Measurements from ENCODE around the gene HCN1. TPM values are rescaled to one million over a fixed set of nuclear protein-coding genes. Genes with fewer than 3 reads are reported as not detected.

The HCN1 gene
- total RNA-seq, 2 donors from 2014 or later: 4.4 to 5.5 TPM

DNA sequence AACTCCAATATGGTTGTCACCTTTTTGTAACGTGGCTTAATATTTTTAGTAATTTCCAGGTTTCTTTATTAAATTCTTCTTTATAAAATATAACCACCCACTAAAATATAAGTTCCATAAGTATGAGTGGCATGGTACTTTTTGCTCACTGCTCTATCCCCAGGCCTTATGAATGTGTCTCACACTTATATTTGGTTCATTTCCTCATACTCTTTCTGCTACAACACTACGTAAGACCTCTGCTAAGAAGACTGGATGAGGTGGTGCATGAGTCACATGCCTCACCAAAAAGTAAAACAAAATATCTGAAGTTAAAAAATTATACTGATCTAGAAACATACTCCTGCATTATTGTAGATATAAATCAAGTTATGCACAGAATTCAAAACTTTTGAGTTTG lies 400.9 kb downstream of the HCN1 start:
- H3K36me3 ChIP-seq: no peaks in the 10 kb centered on the region
- TF ChIP-seq, protein P1, sequence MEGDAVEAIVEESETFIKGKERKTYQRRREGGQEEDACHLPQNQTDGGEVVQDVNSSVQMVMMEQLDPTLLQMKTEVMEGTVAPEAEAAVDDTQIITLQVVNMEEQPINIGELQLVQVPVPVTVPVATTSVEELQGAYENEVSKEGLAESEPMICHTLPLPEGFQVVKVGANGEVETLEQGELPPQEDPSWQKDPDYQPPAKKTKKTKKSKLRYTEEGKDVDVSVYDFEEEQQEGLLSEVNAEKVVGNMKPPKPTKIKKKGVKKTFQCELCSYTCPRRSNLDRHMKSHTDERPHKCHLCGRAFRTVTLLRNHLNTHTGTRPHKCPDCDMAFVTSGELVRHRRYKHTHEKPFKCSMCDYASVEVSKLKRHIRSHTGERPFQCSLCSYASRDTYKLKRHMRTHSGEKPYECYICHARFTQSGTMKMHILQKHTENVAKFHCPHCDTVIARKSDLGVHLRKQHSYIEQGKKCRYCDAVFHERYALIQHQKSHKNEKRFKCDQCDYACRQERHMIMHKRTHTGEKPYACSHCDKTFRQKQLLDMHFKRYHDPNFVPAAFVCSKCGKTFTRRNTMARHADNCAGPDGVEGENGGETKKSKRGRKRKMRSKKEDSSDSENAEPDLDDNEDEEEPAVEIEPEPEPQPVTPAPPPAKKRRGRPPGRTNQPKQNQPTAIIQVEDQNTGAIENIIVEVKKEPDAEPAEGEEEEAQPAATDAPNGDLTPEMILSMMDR (IDR thresholded peaks at IDR 0.05): no peak
- peaks cover 0 to 3% of the 10 kb centered on the region in 2 donors for H3K9me3 ChIP-seq
- no peak overlapping the region for H3K4me3 ChIP-seq
- H3K4me1 ChIP-seq: no peaks in the 10 kb centered on the region
- no peaks in the 10 kb centered on the region for H3K27me3 ChIP-seq
- no peak overlapping the region for H3K27ac ChIP-seq
- no peak for DNase-seq (ENCODE audit: low spot score)

DNA sequence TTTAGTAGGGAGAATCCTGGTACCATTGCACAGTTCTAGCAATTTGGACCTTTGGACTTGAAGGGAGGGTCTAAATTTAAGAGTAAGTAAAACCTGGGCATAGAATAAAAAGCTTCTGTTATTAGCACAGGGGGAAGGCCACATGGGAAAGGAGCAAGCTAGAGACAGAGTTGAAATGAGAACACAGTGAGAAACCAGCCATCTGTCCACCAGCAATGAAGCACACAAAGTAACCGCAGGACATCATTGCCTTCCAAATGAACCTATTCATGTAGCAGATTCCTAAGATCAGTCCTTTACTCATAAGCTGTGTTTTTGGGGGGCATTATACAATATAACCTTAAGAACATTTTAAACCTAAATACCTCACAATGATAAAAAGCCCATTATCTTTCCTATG lies 407.4 kb downstream of the HCN1 start:
- Histone ChIP-seq H3K4me3 (no peak overlapping the region), H3K27me3 (no peaks in the 10 kb centered on the region), H3K36me3 (no peaks in the 10 kb centered on the region), H3K27ac (no peak overlapping the region), H3K9me3 (no peaks in the 10 kb centered on the region), H3K4me1 (no peaks in the 10 kb centered on the region)
- no peak for DNase-seq (ENCODE audit: low spot score)
- TF ChIP-seq, protein P1 (IDR thresholded peaks at IDR 0.05): no peak

DNA sequence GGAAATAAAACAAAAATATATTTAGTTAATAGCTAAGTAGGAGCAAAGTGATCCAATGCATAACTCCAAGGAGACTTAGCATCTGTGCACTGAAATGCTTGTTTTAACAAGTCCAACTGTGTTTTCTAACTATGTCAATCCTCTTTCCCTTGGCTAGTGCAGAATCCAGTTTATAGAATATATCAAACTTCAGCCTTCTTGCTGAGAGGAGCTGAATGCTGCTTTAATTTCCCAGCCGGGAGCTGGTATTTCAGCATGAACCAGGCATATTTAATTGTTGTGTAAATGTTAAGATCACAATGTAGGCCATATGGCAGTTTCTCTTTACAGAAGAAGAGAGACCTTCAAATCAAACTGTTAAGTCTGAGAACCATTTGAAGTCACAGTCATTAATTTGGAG lies 411.7 kb downstream of the HCN1 start:
- no peak for DNase-seq (ENCODE audit: low spot score)
- H3K27ac ChIP-seq: no peak overlapping the region
- H3K27me3 ChIP-seq: no peaks in the 10 kb centered on the region
- H3K36me3 ChIP-seq: no peaks in the 10 kb centered on the region
- no peak overlapping the region for H3K4me3 ChIP-seq
- no peaks in the 10 kb centered on the region for H3K9me3 ChIP-seq
- no peaks in the 10 kb centered on the region for H3K4me1 ChIP-seq
- TF ChIP-seq, protein P1 (IDR thresholded peaks at IDR 0.05): no peak

DNA sequence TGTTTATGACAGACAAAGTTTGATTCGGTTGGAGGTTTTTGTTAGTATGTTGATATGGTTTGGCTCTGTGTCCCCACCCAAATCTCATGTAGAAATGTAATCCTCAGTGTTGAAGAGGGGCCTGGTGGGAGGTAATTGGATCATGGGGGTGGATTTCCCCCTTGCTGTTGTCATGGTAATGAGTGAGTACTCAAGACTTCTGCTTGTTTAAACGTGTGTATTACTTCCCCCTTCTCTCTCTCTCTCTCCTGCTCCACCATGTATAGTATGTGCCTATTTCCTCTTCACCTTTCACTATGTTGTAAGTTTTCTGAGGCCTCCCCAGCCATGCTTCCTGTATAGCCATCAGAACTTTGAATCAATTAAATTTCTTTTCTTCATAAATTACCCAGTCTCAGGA lies 415.1 kb downstream of the HCN1 start:
- no peak for DNase-seq (ENCODE audit: low spot score)
- no peak overlapping the region for H3K4me3 ChIP-seq
- TF ChIP-seq, protein P1 (IDR thresholded peaks at IDR 0.05): no peak
- H3K27me3 ChIP-seq: no peaks in the 10 kb centered on the region
- no peaks in the 10 kb centered on the region for H3K36me3 ChIP-seq
- H3K4me1 ChIP-seq: no peaks in the 10 kb centered on the region
- H3K9me3 ChIP-seq: no peaks in the 10 kb centered on the region
- H3K27ac ChIP-seq: no peak overlapping the region

DNA sequence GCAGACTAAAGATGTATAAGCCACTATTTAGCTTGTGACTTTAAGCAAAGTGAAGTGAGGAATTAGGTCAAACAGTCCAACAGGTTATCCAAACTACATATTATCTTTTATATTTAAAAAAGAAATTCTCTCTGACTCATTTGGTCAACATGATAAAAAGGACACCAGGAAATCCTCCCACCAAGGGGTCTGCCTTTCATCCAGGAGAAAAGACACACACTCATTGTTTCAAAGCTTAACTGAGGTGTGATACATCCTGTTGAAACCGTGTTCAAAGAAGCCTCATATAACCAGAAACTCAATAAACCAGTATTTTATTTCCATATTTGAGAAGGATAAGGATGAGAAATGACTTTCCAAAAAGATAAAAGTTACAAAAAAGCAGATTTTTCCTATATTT lies 417.1 kb downstream of the HCN1 start:
- no peaks in the 10 kb centered on the region for H3K27me3 ChIP-seq
- TF ChIP-seq, protein P1 (IDR thresholded peaks at IDR 0.05): no peak

DNA sequence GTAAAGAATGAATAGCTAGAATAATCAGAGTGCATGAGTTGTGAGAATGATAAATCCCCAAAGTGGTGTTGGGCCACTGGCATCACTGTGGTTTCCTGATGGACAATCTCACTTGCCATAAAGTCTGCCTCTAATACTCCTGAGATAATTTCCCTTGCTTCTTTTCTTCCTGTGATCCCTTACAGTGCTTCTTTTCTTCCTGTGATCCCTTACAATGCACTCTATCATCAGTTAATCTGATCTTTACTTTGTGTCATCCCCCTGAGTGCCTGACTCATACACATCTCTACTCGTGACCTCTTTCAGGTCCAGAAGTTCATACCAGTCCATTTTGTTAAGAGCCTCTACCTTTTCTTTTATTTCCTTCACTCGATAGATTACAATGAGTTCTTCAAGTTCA lies 418.3 kb downstream of the HCN1 start:
- DNase-seq (ENCODE audit: low spot score): no peak
- H3K4me3 ChIP-seq: no peak overlapping the region
- no peak overlapping the region for H3K27ac ChIP-seq
- H3K4me1 ChIP-seq: no peaks in the 10 kb centered on the region
- no peaks in the 10 kb centered on the region for H3K36me3 ChIP-seq
- no peaks in the 10 kb centered on the region for H3K27me3 ChIP-seq
- no peaks in the 10 kb centered on the region for H3K9me3 ChIP-seq
- TF ChIP-seq, protein P1 (IDR thresholded peaks at IDR 0.05): no peak

More for the DNA sequence above, 417.1 kb downstream of the HCN1 start:
- Histone ChIP-seq H3K4me1 (no peaks in the 10 kb centered on the region), H3K9me3 (no peaks in the 10 kb centered on the region), H3K36me3 (no peaks in the 10 kb centered on the region), H3K27ac (no peak overlapping the region), H3K4me3 (no peak overlapping the region)
- DNase-seq (ENCODE audit: low spot score): no peak

Measured in right atrium auricular region (tissue), 2 donors.